ENCODE results near the gene FCGBP.
"Not testable (repeated sequence)": the region's sequence is repeated elsewhere in the genome, so short reads cannot be mapped to it uniquely, and the experiment has no call there.

Gene FCGBP

GRCh38 chr19:39934584-39935363 lies at the start of gene FCGBP:
Gene FCGBP (minus strand): TSS chr19:39934634.
- DNase-seq (ENCODE audit: low read depth, low spot score) = no peak

DNA sequence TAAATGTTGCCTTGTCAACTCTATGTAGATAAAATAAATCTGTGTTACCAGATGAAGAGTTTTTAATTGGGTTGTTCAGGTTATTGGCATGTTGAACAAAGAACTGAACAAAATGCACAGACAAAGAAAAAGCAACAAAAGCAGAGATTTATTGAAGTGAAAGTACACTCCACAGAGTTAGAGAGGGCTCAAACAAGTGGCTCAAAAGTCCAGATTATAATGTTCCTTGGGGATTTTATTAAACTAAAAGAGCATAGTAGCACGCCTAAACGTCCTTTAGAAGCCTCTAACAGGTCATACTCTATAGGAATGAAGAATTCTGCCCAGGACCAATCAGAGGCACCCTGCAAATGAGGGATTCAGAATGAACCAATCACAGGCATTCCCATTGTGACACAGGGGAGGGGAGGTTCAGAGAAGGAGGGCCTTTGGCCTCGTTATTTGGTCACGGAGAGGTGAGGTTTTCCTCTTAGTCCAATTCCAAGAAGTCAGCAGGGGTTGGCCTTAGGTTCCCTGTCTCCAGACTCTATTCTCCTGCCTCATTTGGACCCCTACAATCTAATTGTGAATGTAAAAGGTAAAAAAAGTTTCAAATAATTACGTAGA lies 49.4 kb upstream of the FCGBP start:
- DNase-seq (ENCODE audit: low read depth, low spot score) = no peak

- no peak for DNase-seq (ENCODE audit: low read depth, low spot score)
Measured at GRCh38 chr19:39982883-39983282, 48.4 kb upstream of the FCGBP start.

DNA sequence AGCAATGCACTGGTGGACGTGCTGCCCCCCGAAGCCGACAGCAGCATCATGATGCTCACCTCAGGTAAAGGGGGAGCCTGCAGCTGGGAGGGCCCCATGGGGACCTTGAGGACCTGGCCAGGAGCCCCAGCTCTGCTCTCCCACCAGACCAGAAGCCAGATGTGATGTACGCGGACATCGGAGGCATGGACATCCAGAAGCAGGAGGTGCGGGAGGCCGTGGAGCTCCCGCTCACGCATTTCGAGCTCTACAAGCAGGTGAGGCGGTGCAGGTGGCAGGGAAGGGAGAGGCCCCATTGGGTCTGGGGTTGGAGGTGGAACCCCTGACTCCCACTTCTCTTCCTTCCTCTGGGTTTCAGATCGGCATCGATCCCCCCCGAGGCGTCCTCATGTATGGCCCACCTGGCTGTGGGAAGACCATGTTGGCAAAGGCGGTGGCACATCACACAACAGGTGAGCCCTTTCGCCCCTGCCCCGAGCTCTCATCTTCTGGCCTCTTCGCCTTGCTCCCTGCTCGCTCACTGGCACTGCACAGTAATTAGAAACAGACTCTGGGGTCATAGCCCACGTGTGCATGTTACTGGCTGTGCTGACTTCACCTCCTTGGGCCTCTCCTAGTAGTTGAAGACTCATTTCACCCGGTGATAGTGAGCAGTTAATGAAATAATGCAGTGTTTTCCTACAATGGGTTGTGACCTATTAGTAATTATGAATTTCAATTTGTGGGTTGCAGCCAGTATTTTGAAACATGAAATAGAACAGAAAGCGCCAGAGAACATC lies 40.1 kb upstream of the FCGBP start:
- DNase-seq (ENCODE audit: low read depth, low spot score) = no peak

- DNase-seq (ENCODE audit: low read depth, low spot score) = no peak
Measured at GRCh38 chr19:39971380-39972035, 37.1 kb upstream of the FCGBP start.

DNA sequence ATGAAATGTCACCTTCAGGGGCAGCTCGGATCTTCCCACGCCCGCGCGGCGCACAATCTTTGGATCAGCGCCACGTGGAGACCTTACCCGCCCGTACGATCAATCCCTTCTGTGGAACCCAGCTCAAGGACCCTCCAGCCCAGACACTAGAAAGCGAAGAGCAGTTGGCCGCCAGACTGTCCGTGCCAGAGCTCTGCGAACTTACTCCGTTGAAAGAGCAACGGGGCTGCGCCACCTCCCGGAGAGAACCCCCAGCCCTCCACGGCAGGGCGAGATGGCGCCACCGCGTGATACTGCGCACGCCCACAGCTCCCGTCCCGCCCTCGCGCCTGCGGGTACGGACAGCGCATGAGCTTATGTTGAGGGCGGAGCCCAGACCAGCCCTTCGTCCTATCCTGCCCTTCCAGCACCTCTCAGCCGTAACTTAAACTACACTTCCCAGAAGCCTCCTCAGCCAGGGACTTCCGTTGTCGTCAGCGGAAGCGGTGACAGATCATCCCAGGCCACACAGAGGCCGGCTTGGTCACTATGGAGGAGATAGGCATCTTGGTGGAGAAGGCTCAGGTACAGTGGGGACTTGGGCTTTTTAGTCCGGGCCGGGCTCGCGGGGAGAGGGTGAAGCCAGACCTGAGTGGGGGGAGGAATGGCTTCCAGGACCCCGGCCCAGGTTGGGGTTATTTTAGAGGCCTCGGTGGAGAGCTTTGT lies 36.4 kb upstream of the FCGBP start, which contains the start of gene PSMC4:
Gene PSMC4, plus strand, starts transcription at position 491 of the 705 bp plus-strand sequence. Its CDS starts 38 bp downstream, at position 529.
- DNase-seq (ENCODE audit: low read depth, low spot score) = peak; percentile 97

DNA sequence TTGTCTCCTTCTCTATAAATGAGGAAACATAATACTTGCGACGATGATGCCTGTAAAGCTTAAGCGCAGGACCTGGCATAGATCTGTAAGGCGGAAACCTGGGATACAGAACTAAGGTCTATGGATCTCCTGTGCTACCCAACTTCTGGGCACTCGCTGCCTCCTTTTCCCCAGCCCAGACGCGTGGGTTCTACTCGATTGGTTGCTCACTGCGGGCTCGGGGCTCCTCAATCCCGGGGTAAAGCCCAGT lies 35.9 kb upstream of the FCGBP start:
- no peak for DNase-seq (ENCODE audit: low read depth, low spot score)

DNA sequence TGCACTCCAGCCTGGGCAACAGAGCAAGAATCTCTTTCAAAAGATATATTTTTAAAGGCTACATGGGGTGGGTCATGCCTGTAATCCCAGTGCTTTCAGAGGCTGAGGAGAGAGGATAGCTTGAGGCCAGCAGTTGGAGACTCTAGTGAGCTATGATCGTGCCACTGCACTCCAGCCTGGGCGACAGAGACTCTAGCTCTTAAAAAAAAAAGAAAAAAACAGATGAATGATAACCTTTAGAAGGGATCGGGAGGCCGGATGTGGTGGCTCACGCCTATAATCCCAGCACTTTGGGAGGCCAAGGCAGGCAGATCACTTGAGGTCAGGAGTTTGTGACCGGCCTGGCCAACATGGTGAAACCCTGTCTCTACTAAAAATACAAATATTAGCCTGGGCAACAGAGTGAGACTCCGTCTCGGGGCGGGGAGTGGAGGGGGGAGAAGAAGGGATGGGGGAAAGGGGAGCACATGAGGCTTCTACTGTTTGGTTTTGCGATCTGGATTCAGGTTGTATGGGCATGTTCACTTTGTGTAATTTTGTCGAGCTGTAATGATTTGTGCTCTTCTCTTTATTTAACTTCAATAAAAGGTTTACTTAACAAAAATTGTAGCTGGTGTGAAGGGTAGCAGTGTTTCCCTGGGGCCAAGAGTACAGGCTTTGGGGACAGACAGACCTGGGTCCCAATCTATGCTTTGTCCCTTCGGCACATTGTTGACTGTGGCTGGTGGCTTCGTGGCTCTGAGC lies 35.4 kb upstream of the FCGBP start:
- DNase-seq (ENCODE audit: low read depth, low spot score) = no peak

DNA sequence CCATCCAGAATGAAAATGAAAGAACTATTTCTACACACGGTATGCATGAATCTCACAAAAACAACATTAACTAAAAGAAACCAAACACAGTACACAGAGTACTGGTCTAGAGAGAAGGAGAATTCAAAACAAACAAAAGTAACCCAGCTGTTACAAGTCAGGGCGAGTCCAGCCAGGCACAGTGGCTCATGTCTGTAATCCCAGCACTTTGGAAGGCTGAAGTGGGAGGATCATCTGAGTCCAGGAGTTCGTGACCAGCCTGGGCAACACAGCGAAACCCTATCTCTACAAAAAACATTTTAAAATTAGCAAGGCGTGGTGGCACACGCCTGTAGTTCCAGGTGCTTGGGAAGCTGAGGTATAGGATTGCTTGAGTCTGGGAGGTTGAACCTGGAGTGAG lies 34.8 kb upstream of the FCGBP start:
- no peak for DNase-seq (ENCODE audit: low read depth, low spot score)

- no peak for DNase-seq (ENCODE audit: low read depth, low spot score)
Measured at GRCh38 chr19:39968789-39969188, 34.4 kb upstream of the FCGBP start.

- no peak for DNase-seq (ENCODE audit: low read depth, low spot score)
Measured at GRCh38 chr19:39967561-39967960, 33.1 kb upstream of the FCGBP start.

- no peak for DNase-seq (ENCODE audit: low read depth, low spot score)
Measured at GRCh38 chr19:39966617-39967016, 32.2 kb upstream of the FCGBP start.

DNA sequence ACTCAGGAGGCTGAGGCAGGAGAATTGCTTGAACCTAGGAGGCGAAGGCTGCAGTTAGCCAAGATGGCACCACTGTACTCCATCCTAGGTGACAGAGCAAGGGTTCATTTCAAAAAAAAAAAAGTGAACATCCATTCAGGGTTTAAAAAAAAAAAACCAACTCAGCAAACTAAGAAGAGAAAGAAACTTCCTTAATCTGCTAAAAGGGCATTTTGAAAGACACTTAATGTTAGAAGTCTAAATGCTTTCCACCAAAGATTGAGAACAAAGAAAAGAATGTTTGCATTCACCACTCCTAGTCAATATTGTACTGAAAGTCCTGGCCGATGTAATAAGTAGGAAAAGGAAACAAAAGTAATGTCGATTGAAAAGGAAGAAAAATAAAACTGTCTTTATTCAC lies 29.5 kb upstream of the FCGBP start:
- no peak for DNase-seq (ENCODE audit: low read depth, low spot score)

DNA sequence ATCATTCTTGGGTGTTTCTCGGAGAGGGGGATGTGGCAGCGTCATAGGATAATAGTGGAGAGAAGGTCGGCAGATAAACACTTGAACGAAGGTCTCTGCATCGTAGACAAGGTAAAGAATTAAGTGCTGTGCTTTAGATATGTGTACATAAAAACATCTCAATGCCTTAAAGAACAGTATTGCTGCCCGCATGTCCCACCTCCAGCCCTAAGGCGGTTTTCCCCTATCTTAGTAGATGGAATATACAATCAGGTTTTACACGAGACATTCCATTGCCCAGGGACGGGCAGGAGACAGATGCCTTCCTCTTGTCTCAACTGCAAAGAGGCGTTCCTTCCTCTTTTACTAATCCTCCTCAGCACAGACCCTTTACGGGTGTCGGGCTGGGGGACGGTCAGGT lies 25.0 kb upstream of the FCGBP start:
- DNase-seq (ENCODE audit: low read depth, low spot score) = not testable (repeated sequence)

DNA sequence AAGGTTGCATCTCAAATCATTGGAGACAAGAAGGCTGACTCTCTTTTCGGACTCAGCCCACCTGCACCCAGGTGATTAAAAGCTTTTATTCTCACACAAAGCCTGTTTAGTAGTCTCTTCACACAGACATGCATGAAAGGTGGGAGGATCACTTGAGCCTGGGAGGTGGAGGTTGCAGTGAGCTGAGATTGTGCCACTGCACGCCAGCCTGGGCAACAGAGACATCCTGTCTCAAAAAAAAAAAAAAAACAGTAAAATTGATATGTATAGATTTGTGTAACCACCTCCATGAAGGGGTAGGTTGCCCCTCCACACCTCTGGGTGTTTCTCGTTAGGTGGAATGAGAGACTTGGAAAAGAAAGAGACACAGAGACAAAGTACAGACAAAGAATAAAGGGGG lies 24.5 kb upstream of the FCGBP start:
- not testable (repeated sequence) for DNase-seq (ENCODE audit: low read depth, low spot score)

DNA sequence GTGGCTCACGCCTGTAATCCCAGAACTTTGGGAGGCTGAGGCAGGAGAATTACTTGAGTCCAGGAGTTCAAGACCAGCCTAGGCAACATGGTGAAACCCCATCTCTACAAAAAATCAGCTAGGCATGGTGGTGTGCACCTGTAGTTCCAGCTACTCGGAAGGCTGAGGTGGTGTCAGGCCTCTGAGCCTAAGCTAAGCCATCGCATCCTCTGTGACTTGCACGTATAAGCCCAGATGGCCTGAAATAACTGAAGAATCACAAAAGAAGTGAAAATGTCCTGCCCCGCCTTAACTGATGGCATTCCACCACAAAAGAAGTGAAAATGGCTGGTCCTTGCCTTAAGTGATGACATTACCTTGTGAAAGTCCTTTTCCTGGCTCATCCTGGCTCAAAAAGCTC lies 23.5 kb upstream of the FCGBP start:
- not testable (repeated sequence) for DNase-seq (ENCODE audit: low read depth, low spot score)

DNA sequence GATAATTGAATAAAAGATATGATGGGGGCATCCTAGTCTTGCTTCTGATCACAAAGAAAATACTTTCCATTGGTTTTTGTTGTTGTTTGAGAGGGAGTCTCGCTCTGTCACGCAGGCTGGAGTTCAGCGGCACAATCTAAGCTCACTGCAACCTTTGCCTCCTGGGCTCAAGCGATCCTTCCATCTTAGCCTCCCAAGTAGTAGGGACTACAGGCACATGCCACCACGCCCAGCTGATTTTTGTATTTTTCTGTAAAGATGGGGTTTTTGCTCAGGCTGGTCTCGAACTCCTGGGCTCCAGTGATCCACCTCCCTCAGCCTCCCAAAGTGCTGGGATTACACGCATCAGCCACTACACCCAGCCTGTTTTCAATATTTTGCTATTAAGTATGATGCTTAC lies 19.5 kb upstream of the FCGBP start:
- no peak for DNase-seq (ENCODE audit: low read depth, low spot score)

DNA sequence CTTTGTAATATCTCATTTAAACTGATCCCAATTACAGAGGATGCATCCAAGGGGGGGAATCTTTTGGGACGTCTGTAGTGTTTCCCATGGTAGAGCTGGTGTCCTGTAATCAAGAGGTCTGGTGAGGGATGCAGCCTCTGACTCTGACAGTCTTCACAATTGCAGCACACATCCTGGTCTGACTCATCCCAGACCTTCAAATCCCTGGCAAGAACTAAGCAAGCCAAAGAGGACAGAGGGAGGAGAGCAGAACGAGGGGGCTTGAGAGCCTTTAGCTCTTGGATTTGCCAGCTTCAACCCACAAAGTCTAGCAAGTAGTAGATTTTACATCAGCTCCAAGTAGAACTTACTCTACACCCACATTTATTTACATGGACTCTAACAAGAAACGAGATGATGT lies 17.3 kb upstream of the FCGBP start:
- DNase-seq (ENCODE audit: low read depth, low spot score) = no peak

- DNase-seq (ENCODE audit: low read depth, low spot score) = no peak
Measured at GRCh38 chr19:39951065-39951650, 16.7 kb upstream of the FCGBP start.

DNA sequence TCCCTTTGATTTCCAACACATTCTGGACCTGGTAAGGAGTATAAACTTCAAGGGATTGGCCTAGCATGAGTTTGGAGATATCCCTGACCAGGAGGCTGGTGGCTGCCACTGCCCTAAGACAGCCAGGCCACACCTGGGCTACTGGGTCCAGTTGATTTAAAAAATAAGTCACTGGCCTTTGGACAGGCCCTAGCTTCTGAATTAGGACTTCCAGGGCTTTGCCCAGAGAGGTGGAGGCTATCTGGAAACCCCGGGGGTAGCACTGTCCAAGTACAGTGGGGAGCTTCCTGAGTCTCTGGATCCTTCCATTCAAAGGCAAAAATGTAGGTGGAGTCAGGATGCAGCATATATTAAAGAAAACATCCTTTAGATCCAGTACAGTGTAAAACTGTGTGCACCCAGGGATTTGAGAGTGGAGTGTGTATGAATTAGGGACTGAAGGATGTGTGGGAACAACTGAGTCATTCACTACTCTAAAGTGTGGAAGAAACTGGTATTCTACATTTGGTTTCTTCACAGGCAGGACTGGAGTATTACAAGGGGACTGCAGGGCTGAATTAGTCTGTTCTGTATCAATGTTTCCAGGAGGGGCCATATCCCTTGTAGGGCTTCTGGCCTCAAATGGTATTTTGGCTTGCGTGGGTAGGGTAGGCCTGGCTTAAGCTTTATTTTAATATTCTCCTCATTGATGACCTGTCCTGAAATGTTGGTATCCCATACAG lies 14.8 kb upstream of the FCGBP start:
- DNase-seq (ENCODE audit: low read depth, low spot score) = no peak

Measured in activated CD4-positive, CD25-positive, alpha-beta regulatory T cell treated with anti-CD3 and anti-CD28 coated beads, Interleukin-2, amount 50 U/mL, for 16 hours (primary cell).